Measurements from ENCODE around the gene MESD. TPM values are rescaled to one million over a fixed set of nuclear protein-coding genes. Genes with fewer than 3 reads are reported as not detected.
A peak's percentile ranks its signal among the peaks of the same experiment; 100 is the strongest.

MESD gene
- total RNA-seq, 1 experiment from 2014 or later = 21.2 TPM

DNA sequence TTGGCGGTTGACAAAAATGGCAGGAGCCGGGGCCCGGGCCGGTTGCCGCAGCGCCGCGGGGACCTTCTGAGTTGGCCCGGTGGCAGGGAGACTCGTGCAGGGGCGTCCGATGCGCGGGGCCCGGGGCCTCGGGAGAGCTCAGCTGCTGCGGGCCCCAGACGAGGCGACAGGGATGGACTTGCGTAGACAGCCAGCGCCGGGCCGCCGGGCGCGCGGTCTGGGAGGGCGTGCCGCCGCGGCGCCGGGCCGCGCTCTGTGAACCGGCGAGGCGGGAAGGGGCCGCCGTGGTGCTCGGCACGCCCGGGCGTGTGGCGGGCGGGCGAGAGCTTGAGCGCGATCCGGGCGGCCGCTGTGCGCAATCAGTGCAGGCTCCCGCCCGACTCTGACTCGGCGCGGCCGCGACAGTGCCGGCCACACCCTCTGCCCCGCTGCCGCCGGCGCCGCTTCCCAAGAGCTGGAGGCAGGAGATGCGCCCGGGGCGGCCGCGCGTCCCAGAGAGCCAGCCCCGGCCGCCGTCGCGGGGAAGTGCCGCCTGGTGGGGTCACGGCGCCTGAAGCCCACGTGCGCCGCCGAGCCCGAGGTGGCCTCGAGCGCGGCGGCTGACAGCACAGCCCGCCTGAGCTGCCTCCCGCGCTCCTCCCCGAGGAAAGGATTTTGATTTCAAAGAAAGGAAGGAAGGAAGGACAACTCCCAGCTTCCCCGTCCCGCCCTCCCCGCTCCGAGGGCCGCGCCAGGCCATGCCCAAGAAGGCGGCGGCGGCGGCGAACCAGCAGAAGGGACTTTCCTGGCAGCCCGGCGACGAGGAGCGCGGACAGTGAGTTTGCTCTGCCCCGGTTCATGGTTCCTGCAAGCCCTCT, 11.8 kb upstream of the MESD start:
- Histone ChIP-seq H3K27me3 (ENCODE audit: low read length) (no peaks in the 10 kb centered on the region), H3K9ac (ENCODE audit: low read length) (peak overlapping the region; percentile 89), H3K4me3 (ENCODE audit: low read length) (peak overlapping the region; percentile 89), H3K9me3 (ENCODE audit: low read length) (no peaks in the 10 kb centered on the region), H3K4me2 (ENCODE audit: low read length) (peak overlapping the region; percentile 94), H2AFZ (ENCODE audit: low read length) (peak overlapping the region; percentile 92), H3K27ac (ENCODE audit: low read length) (peak overlapping the region; percentile 74), H3K9me2 (replicated peaks; ENCODE audit: low read length) (no peaks in the 10 kb centered on the region), H3K79me2 (ENCODE audit: low read length) (peaks cover 57% of the 10 kb centered on the region), H4K20me1 (ENCODE audit: low read length) (peaks cover 11% of the 10 kb centered on the region; the same call in 1 of the 2 replicates), H3K36me3 (ENCODE audit: low read depth, low read length) (no peaks in the 10 kb centered on the region), H3F3A (ENCODE audit: low read length, unreplicated experiment) (no peaks in the 10 kb centered on the region), H3K4me1 (ENCODE audit: insufficient read depth, low read length) (peaks cover 41% of the 10 kb centered on the region)
- ChIA-PET POLR2A (ENCODE audit: unreplicated experiment) (no interaction called here), CTCF (no interaction called here)
- ATAC-seq (peak; percentile 54), DNase-seq (peak; percentile 50)
- intact Hi-C loops (cut with micrococcal nuclease) = loop anchor here (10.0 kb wide), 1 partner anchor 263 kb away; no protein-coding TSS in a partner anchor
- no peak for TF ChIP-seq EZH2 (IDR thresholded peaks at IDR 0.05; ENCODE audit: low read length, unreplicated experiment)
- TF ChIP-seq EZH2phosphoT487 (IDR thresholded peaks at IDR 0.05; ENCODE audit: borderline replicate concordance, low read length) = peak; percentile 61; the same call in 1 of the 2 replicates
- no TSS peak for BruUV-seq (replicated peaks)

DNA sequence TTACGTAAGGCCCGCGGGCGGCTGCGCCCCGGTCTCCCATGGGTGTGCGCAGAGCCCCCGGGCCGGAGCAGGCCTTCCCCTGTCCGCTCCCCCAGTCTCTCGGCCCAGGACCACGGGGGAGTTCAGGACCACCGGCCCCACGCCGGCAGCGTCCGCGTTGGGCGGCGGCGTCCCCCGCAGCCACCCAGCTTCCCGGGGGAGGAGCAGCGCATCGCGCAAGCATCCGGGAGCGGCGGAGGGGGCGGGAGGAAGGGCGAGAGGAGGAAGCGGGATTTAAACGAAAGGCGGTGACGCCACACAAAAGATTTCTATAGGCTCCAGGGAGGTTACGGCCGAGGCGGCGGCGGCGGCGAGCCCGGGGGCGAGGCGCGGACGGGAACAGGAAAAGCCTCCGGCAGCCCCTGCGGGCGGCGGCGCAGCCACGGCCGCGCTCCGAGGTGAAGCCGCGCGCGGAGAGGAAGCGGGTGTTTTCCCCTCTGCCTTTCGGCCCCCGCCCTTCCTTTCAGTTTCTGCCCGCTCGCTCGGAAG, 11.1 kb upstream of the MESD start, which contains the start of gene TLNRD1:
Gene TLNRD1, plus strand, starts transcription at position 300 of the 528 bp plus-strand sequence. CDS start 1,349 bp downstream, outside the sequence.
- Histone ChIP-seq H3K9me3 (ENCODE audit: low read length) (no peaks in the 10 kb centered on the region), H3K27me3 (ENCODE audit: low read length) (no peaks in the 10 kb centered on the region), H3K4me1 (ENCODE audit: insufficient read depth, low read length) (peaks cover 40% of the 10 kb centered on the region), H3K4me2 (ENCODE audit: low read length) (peak within 1 kb of the TSS; percentile 94), H3K27ac (ENCODE audit: low read length) (peak within 1 kb of the TSS; percentile 74), H4K20me1 (ENCODE audit: low read length) (peaks cover 11% of the 10 kb centered on the region; the same call in 1 of the 2 replicates), H3K4me3 (ENCODE audit: low read length) (peak within 1 kb of the TSS; percentile 89), H3K36me3 (ENCODE audit: low read depth, low read length) (no peaks in the 10 kb centered on the region), H3K9ac (ENCODE audit: low read length) (peak within 1 kb of the TSS; percentile 89), H3F3A (ENCODE audit: low read length, unreplicated experiment) (no peaks in the 10 kb centered on the region), H2AFZ (ENCODE audit: low read length) (peak within 1 kb of the TSS; percentile 92), H3K79me2 (ENCODE audit: low read length) (peaks cover 50% of the 10 kb centered on the region), H3K9me2 (replicated peaks; ENCODE audit: low read length) (no peaks in the 10 kb centered on the region)
- no TSS peak for BruUV-seq (replicated peaks)
- CTCF ChIA-PET = interaction anchor here (0.6 kb wide), 1 partner anchor 579 kb away, joined by 5 read pairs; no protein-coding TSS in a partner anchor
- TF ChIP-seq, protein P1, sequence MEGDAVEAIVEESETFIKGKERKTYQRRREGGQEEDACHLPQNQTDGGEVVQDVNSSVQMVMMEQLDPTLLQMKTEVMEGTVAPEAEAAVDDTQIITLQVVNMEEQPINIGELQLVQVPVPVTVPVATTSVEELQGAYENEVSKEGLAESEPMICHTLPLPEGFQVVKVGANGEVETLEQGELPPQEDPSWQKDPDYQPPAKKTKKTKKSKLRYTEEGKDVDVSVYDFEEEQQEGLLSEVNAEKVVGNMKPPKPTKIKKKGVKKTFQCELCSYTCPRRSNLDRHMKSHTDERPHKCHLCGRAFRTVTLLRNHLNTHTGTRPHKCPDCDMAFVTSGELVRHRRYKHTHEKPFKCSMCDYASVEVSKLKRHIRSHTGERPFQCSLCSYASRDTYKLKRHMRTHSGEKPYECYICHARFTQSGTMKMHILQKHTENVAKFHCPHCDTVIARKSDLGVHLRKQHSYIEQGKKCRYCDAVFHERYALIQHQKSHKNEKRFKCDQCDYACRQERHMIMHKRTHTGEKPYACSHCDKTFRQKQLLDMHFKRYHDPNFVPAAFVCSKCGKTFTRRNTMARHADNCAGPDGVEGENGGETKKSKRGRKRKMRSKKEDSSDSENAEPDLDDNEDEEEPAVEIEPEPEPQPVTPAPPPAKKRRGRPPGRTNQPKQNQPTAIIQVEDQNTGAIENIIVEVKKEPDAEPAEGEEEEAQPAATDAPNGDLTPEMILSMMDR (conservative IDR thresholded peaks at IDR 0.05; ENCODE audit: low read depth, low read length) = no peak
- no peak for TF ChIP-seq EZH2 (IDR thresholded peaks at IDR 0.05; ENCODE audit: low read length, unreplicated experiment)
- ATAC-seq = peak; percentile 64
- DNase-seq = peak; percentile 88
- POLR2A ChIA-PET (ENCODE audit: unreplicated experiment) = interaction anchor here (0.6 kb wide), 3 partner anchors 108 to 262 kb away, joined by 3 to 11 read pairs (median 4); no protein-coding TSS in a partner anchor
- intact Hi-C loops (cut with micrococcal nuclease) = loop anchor here (10.0 kb wide), 1 partner anchor 264 kb away; no protein-coding TSS in a partner anchor

DNA sequence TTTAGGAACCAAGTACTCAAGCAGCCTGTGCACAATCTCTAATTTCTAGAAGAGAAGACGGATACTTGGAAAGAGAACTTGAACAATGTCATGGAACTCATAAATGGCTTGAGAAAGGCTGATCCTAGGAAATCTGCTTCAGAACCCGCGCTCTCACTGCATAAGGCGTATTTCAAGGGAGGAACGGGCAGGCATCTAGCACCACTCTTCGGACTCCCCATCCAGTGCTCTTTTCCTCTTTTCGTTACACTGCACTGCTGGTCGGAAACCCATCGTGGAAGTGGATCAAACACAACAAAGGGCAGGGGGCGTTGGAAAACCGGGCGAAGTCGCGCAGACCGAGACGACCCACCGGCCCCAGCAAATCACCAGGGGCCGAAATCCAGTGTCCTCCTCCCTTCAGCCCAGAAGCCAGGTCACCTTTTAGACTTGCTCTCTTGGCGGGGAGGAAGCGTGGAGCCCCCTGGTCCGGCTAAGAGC, 10.6 kb upstream of the MESD start:
- no peaks in the 10 kb centered on the region for H3F3A ChIP-seq (ENCODE audit: low read length, unreplicated experiment)
- DNase-seq = peak; percentile 19
- peak overlapping the region; percentile 89 for H3K4me3 ChIP-seq (ENCODE audit: low read length)
- no peaks in the 10 kb centered on the region for H3K9me2 ChIP-seq (replicated peaks; ENCODE audit: low read length)
- TF ChIP-seq EZH2 (IDR thresholded peaks at IDR 0.05; ENCODE audit: low read length, unreplicated experiment) (no peak), EZH2phosphoT487 (IDR thresholded peaks at IDR 0.05; ENCODE audit: borderline replicate concordance, low read length) (no peak)
- TF ChIP-seq, protein P1 (conservative IDR thresholded peaks at IDR 0.05; ENCODE audit: low read depth, low read length) = no peak
- H4K20me1 ChIP-seq (ENCODE audit: low read length) = peaks cover 11% of the 10 kb centered on the region; the same call in 1 of the 2 replicates
- H3K4me1 ChIP-seq (ENCODE audit: insufficient read depth, low read length) = peaks cover 35% of the 10 kb centered on the region
- POLR2A ChIA-PET (ENCODE audit: unreplicated experiment) = interaction anchor here (0.6 kb wide), 3 partner anchors 109 to 263 kb away, joined by 3 to 11 read pairs (median 4); no protein-coding TSS in a partner anchor
- no peaks in the 10 kb centered on the region for H3K27me3 ChIP-seq (ENCODE audit: low read length)
- peak overlapping the region; percentile 94 for H3K4me2 ChIP-seq (ENCODE audit: low read length)
- intact Hi-C loops (cut with micrococcal nuclease) = loop anchor here (10.0 kb wide), 1 partner anchor 265 kb away; no protein-coding TSS in a partner anchor
- no peaks in the 10 kb centered on the region for H3K36me3 ChIP-seq (ENCODE audit: low read depth, low read length)
- H3K79me2 ChIP-seq (ENCODE audit: low read length) = peaks cover 45% of the 10 kb centered on the region
- ATAC-seq = peak; percentile 5
- H3K9me3 ChIP-seq (ENCODE audit: low read length) = no peaks in the 10 kb centered on the region
- TSS peak; percentile 84 for BruUV-seq (replicated peaks)
- CTCF ChIA-PET = interaction anchor here (0.6 kb wide), 1 partner anchor 579 kb away, joined by 5 read pairs; no protein-coding TSS in a partner anchor
- peak overlapping the region; percentile 83 for H2AFZ ChIP-seq (ENCODE audit: low read length)
- H3K9ac ChIP-seq (ENCODE audit: low read length) = peak overlapping the region; percentile 89
- H3K27ac ChIP-seq (ENCODE audit: low read length) = peak overlapping the region; percentile 74

Data from PC-3 (cell line).